LNCaP clone FGC (cell line): ENCODE data around the gene TCAP.

Experiments
- DNase-seq: peaks from one replicate; pipeline ENCODE4 v3.0.0-alpha.2; 2011; ENCODE audit warnings: low read depth
- H3K4me3 ChIP-seq: 2 replicates; pipeline ENCODE4 v1.5.1; 2011; ENCODE audit warnings: mild to moderate bottlenecking, low read depth, low read length, control low read depth
- TF ChIP-seq, protein P1 (sequence below): IDR thresholded peaks from 2 replicates; pipeline ENCODE4 v1.5.1; 2012; ENCODE audit warnings: mild to moderate bottlenecking; ENCODE audit not compliant: control insufficient read depth, insufficient read depth; ENCODE audit errors: extremely low read depth

Gene TCAP

DNA sequence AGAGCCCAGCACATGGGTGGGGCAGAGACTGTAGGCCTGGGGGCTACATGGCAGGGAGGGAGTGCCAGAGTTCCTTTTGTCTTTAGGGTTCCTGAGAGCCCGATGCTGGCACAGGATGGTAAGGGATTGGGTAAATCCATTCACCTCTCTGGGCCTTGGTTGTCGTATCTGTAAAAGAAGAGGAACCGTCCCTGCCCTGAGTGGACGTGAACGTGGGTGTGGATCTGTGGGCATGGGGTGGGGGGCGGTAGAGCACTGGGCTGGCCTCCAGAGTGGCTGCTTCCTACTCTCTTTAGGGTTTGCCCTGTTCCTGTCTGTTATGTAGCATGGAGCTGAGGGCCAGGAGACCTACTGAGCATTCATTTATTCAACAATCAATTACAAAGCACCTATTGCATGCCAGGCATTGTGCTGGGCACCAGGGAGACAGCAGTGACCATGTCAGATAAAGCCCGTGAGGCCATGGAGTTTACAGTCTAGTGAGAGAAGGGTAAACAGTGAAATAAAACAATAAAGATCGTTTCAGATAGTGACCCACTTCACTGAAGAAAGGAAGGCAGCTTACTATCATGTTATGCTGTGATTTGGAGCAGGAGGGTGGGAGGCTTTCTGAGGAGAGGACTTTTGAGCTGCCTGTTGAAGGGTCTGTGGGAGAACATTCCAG lies 13.1 kb upstream of the TCAP start:
- TF ChIP-seq, protein P1, sequence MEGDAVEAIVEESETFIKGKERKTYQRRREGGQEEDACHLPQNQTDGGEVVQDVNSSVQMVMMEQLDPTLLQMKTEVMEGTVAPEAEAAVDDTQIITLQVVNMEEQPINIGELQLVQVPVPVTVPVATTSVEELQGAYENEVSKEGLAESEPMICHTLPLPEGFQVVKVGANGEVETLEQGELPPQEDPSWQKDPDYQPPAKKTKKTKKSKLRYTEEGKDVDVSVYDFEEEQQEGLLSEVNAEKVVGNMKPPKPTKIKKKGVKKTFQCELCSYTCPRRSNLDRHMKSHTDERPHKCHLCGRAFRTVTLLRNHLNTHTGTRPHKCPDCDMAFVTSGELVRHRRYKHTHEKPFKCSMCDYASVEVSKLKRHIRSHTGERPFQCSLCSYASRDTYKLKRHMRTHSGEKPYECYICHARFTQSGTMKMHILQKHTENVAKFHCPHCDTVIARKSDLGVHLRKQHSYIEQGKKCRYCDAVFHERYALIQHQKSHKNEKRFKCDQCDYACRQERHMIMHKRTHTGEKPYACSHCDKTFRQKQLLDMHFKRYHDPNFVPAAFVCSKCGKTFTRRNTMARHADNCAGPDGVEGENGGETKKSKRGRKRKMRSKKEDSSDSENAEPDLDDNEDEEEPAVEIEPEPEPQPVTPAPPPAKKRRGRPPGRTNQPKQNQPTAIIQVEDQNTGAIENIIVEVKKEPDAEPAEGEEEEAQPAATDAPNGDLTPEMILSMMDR: no peak
- no peak overlapping the region for H3K4me3 ChIP-seq
- peak; percentile 75 for DNase-seq

DNA sequence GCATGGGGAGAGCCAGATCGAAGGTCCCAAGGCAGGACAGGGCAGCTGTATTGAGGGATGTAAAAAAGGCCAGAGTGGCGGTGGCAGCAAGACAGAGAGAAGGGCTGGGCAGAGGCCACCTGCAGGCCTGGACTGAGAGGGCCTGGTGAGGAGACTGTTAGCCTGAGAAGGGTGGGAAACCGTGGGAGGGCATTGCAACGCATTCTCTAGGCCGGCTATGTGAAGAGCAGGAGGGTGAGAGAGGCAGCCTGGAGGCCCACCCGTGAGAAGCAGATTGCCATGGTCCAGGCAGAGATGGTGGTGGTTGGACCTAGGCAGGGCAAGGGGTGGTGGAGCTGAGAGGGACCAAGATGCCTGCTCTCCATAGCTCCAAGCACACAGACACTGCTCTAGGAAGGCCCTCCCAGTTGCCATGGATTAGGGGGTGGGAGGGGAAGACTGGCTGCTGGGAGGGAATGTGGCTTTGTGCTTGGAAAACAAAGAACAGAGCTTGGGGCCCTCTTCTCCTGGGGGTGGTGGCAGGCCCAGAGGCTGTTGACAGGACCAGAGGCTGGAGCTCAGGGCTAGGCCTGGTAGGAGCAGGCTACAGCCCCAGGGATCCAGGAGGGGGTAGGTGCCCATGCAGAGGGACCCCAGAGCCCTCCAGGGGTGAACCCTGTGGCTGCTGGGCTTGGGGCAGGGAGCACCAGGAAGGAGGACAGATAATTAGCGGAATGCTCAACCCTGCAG lies 12.4 kb upstream of the TCAP start:
- no peak for DNase-seq
- no peak overlapping the region for H3K4me3 ChIP-seq

DNA sequence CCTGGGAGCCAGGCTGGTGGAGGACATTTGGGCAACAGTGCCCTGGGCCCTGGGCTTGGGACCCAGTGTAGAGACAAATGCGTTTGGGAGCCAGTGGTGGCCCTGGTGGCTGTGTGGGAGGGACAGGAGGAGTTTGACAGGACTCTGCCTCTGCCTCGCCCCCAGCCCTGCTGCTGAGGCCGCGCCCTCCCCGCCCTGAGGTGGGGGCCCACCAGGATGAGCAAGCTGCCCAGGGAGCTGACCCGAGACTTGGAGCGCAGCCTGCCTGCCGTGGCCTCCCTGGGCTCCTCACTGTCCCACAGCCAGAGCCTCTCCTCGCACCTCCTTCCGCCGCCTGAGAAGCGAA lies 11.9 kb upstream of the TCAP start:
- H3K4me3 ChIP-seq: no peak overlapping the region

More for the DNA sequence above, 12.4 kb upstream of the TCAP start:
- TF ChIP-seq, protein P1: no peak

DNA sequence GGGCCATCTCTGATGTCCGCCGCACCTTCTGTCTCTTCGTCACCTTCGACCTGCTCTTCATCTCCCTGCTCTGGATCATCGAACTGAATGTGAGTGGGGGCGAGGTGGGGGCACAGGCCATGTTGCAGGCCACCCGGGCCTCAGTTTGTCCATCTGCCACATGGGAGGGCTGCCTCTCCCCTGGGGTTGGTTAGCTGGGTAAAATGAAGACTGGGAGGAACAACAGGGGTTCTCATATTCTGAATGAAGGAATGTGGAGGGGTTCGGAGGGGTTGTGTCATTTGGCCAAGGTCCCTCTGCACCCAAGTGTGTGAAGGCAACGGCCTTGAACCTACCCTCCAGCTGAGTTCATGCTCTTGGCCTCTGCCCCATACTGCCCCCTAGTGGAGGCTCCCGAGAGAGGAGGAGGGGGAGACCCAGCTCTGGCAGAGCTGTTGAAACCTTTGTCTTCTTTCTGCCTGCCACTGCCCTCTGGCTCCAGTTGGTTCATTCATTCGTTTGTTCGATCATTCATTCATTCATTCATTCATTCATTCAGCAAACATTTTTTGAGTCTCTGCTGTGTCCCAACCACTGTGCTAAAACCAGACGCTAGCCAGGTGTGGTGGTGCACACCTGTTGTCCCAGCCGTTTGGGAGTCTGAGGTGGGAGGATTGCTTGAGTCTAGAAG lies 11.4 kb upstream of the TCAP start:
- TF ChIP-seq, protein P1: peak; percentile 64
- no peak overlapping the region for H3K4me3 ChIP-seq
- no peak for DNase-seq

More for the DNA sequence above, 11.9 kb upstream of the TCAP start:
- TF ChIP-seq, protein P1: no peak
- no peak for DNase-seq

DNA sequence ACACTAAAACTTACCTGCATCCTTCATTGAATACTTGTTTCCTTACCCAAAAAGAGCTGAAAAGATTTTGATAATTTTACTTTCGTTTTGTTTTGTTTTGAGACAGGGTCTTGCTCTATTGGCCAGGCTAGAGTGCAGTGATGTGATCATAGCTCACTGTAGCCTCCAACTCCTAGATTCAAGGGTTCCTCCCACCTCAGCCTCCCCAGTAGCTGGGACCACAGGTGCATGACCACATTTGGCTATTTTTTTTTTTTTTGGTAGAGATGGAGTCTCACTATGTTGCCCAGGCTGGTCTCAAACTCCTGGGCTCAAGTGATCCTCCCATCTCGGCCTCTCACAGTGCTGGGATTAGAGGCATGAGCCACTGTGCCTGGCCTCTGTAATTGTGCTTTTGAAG lies 10.0 kb upstream of the TCAP start:
- H3K4me3 ChIP-seq: no peak overlapping the region
- TF ChIP-seq, protein P1: no peak
- DNase-seq: no peak

DNA sequence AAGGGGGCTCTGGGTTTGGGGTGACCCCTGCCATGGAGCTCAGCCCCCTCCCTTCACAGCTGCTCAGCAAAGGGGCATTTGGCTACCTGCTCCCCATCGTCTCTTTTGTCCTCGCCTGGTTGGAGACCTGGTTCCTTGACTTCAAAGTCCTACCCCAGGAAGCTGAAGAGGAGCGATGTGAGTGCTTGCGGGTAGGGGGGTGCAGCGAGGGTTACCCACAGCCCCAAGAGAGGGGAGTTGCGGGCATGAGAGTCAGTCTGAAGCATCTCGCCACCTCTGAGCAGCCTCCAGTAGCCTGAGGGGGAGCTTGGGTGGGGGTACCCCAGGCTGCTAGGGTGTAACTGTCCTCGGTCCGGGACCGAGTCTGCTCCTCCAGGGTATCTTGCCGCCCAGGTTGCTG lies 6.8 kb upstream of the TCAP start:
- DNase-seq: no peak
- no peak overlapping the region for H3K4me3 ChIP-seq
- TF ChIP-seq, protein P1: no peak
